Measurements from ENCODE around the gene SAMD1. TPM values are rescaled to one million over a fixed set of nuclear protein-coding genes. Genes with fewer than 3 reads are reported as not detected.

SAMD1 gene
- total RNA-seq, 1 experiment from 2014 or later = 62.2 TPM

- H3K27ac ChIP-seq (ENCODE audit: low read length) = no peak overlapping the region
- H3K79me2 ChIP-seq (ENCODE audit: low read length) = peaks cover 24% of the 10 kb centered on the region
- H3K27me3 ChIP-seq (ENCODE audit: low read length) = no peaks in the 10 kb centered on the region
- CTCF ChIA-PET = no interaction called here
- H2AFZ ChIP-seq (ENCODE audit: low read length) = no peak overlapping the region
- no peak overlapping the region for H3K4me3 ChIP-seq (ENCODE audit: low read length)
- no TSS peak for BruUV-seq (replicated peaks)
- no peak overlapping the region for H3K9ac ChIP-seq (ENCODE audit: low read length)
- ATAC-seq (no peak), DNase-seq (no peak)
- H3K4me1 ChIP-seq (ENCODE audit: insufficient read depth, low read length) = peaks cover 17% of the 10 kb centered on the region
- H4K20me1 ChIP-seq (ENCODE audit: low read length) = no peaks in the 10 kb centered on the region
- intact Hi-C loops (cut with micrococcal nuclease) = no loop called here
- peak overlapping the region; percentile 94; the same call in 1 of the 2 replicates for H3K4me2 ChIP-seq (ENCODE audit: low read length)
- POLR2A ChIA-PET (ENCODE audit: unreplicated experiment) = no interaction called here
- H3F3A ChIP-seq (ENCODE audit: low read length, unreplicated experiment) = peaks cover 11% of the 10 kb centered on the region
- TF ChIP-seq CTCF (conservative IDR thresholded peaks at IDR 0.05; ENCODE audit: low read depth, low read length) = no peak
- no peak for TF ChIP-seq EZH2 (IDR thresholded peaks at IDR 0.05; ENCODE audit: low read length, unreplicated experiment)
- no peak for TF ChIP-seq EZH2phosphoT487 (IDR thresholded peaks at IDR 0.05; ENCODE audit: borderline replicate concordance, low read length)
- H3K9me2 ChIP-seq (replicated peaks; ENCODE audit: low read length) = no peaks in the 10 kb centered on the region
- peaks cover 10% of the 10 kb centered on the region; the same call in 1 of the 2 replicates for H3K36me3 ChIP-seq (ENCODE audit: low read depth, low read length)
- no peaks in the 10 kb centered on the region for H3K9me3 ChIP-seq (ENCODE audit: low read length)
These were observed 28.6 kb upstream of the SAMD1 start for GRCh38 chr19:14119146-14119545.

- ChIA-PET POLR2A (ENCODE audit: unreplicated experiment) (interaction anchor here (0.5 to 1.0 kb wide), 2 partner anchors 17 to 18 kb away, joined by 6 to 9 read pairs; partner anchors contain the start of gene ASF1B), CTCF (interaction anchor here (0.6 to 1.1 kb wide), 2 partner anchors 7 to 18 kb away, joined by 4 to 10 read pairs; partner anchors contain the start of gene ASF1B)
- intact Hi-C loops (cut with micrococcal nuclease) = no loop called here
- TF ChIP-seq EZH2 (IDR thresholded peaks at IDR 0.05; ENCODE audit: low read length, unreplicated experiment) (no peak), CTCF (conservative IDR thresholded peaks at IDR 0.05; ENCODE audit: low read depth, low read length) (no peak), EZH2phosphoT487 (IDR thresholded peaks at IDR 0.05; ENCODE audit: borderline replicate concordance, low read length) (no peak)
- TSS peak; percentile 72 for BruUV-seq (replicated peaks)
- Histone ChIP-seq H3K9me2 (replicated peaks; ENCODE audit: low read length) (no peaks in the 10 kb centered on the region), H3K9me3 (ENCODE audit: low read length) (no peaks in the 10 kb centered on the region), H3K36me3 (ENCODE audit: low read depth, low read length) (peaks cover 10% of the 10 kb centered on the region; the same call in 1 of the 2 replicates), H3K27ac (ENCODE audit: low read length) (peak overlapping the region; percentile 30; the same call in 1 of the 2 replicates), H3K27me3 (ENCODE audit: low read length) (no peaks in the 10 kb centered on the region), H3F3A (ENCODE audit: low read length, unreplicated experiment) (peaks cover 11% of the 10 kb centered on the region), H3K9ac (ENCODE audit: low read length) (peak overlapping the region; percentile 68), H3K79me2 (ENCODE audit: low read length) (peaks cover 29% of the 10 kb centered on the region), H4K20me1 (ENCODE audit: low read length) (no peaks in the 10 kb centered on the region), H3K4me2 (ENCODE audit: low read length) (peak overlapping the region; percentile 94), H2AFZ (ENCODE audit: low read length) (peak overlapping the region; percentile 75), H3K4me3 (ENCODE audit: low read length) (peak overlapping the region; percentile 70), H3K4me1 (ENCODE audit: insufficient read depth, low read length) (peaks cover 17% of the 10 kb centered on the region)
- ATAC-seq (no peak; the same call in 1 of the 2 replicates), DNase-seq (no peak)
These were observed 27.9 kb upstream of the SAMD1 start for GRCh38 chr19:14118165-14119051.

All from PC-3 (cell line).